ENCODE results near the gene PIK3AP1. TPM values are rescaled to one million over a fixed set of nuclear protein-coding genes. Genes with fewer than 3 reads are reported as not detected.

The PIK3AP1 gene
- total RNA-seq, 4 donors from 2014 or later: 1.7 to 10.6 (median 8.4) TPM

- DNase-seq: peak in 1 of 2 donors; percentile 18
- Histone ChIP-seq H3K4me3 (peak overlapping the region in 1 of 2 donors; percentile 46), H3K27ac (no peak overlapping the region), H3K27me3 (no peaks in the 10 kb centered on the region), H3K9me3 (no peaks in the 10 kb centered on the region), H3K4me1 (peaks cover 0 to 6% of the 10 kb centered on the region in 2 donors), H3K36me3 (no peaks in the 10 kb centered on the region)
- no peak for TF ChIP-seq POLR2A (IDR thresholded peaks at IDR 0.05)
- intact Hi-C loops (cut with DNase I; ENCODE audit: low total_unique reads): no loop called here
Measured at GRCh38 chr10:96719850-96720421, 378 bp downstream of the PIK3AP1 start.

GRCh38 chr10:96719200-96719599 lies 1.1 kb downstream of the PIK3AP1 start:
- Histone ChIP-seq H3K4me1 (peaks cover 0 to 6% of the 10 kb centered on the region in 2 donors), H3K4me3 (no peak overlapping the region), H3K36me3 (no peaks in the 10 kb centered on the region), H3K9me3 (no peaks in the 10 kb centered on the region), H3K27me3 (no peaks in the 10 kb centered on the region), H3K27ac (no peak overlapping the region)
- TF ChIP-seq CTCF (IDR thresholded peaks at IDR 0.05): no peak
- no peak for TF ChIP-seq POLR2A (IDR thresholded peaks at IDR 0.05)
- no peak for DNase-seq
- intact Hi-C loops (cut with DNase I; ENCODE audit: low total_unique reads): no loop called here

GRCh38 chr10:96718304-96718990 lies 1.9 kb downstream of the PIK3AP1 start:
- no peak for TF ChIP-seq CTCF (IDR thresholded peaks at IDR 0.05)
- no peak for TF ChIP-seq POLR2A (IDR thresholded peaks at IDR 0.05)
- Histone ChIP-seq H3K36me3 (no peaks in the 10 kb centered on the region), H3K9me3 (no peaks in the 10 kb centered on the region), H3K4me3 (no peak overlapping the region), H3K4me1 (peaks cover 0 to 6% of the 10 kb centered on the region in 2 donors), H3K27ac (no peak overlapping the region), H3K27me3 (no peaks in the 10 kb centered on the region)
- intact Hi-C loops (cut with DNase I; ENCODE audit: low total_unique reads): no loop called here
- DNase-seq: no peak

- no peaks in the 10 kb centered on the region for H3K27me3 ChIP-seq
- no peak overlapping the region for H3K27ac ChIP-seq
- no peak for DNase-seq
- H3K4me1 ChIP-seq: peaks cover 0 to 6% of the 10 kb centered on the region in 2 donors
- TF ChIP-seq POLR2A (IDR thresholded peaks at IDR 0.05) (no peak), CTCF (IDR thresholded peaks at IDR 0.05) (no peak)
- intact Hi-C loops (cut with DNase I; ENCODE audit: low total_unique reads): no loop called here
- no peak overlapping the region for H3K4me3 ChIP-seq
- no peaks in the 10 kb centered on the region for H3K9me3 ChIP-seq
- H3K36me3 ChIP-seq: no peaks in the 10 kb centered on the region
Measured at GRCh38 chr10:96716390-96716789, 3.9 kb downstream of the PIK3AP1 start.

GRCh38 chr10:96714746-96715255 lies 5.5 kb downstream of the PIK3AP1 start:
- Histone ChIP-seq H3K4me1 (no peaks in the 10 kb centered on the region), H3K4me3 (no peak overlapping the region), H3K27ac (no peak overlapping the region), H3K36me3 (no peaks in the 10 kb centered on the region), H3K9me3 (no peaks in the 10 kb centered on the region), H3K27me3 (no peaks in the 10 kb centered on the region)
- DNase-seq: no peak
- TF ChIP-seq POLR2A (IDR thresholded peaks at IDR 0.05): no peak
- TF ChIP-seq CTCF (IDR thresholded peaks at IDR 0.05): no peak
- intact Hi-C loops (cut with DNase I; ENCODE audit: low total_unique reads): no loop called here

Data from uterus (tissue), 4 donors.